ENCODE measurements around the gene INF2.
"Not testable (repeated sequence)": the region's sequence is repeated elsewhere in the genome, so short reads cannot be mapped to it uniquely, and the experiment has no call there.

Gene INF2

DNA sequence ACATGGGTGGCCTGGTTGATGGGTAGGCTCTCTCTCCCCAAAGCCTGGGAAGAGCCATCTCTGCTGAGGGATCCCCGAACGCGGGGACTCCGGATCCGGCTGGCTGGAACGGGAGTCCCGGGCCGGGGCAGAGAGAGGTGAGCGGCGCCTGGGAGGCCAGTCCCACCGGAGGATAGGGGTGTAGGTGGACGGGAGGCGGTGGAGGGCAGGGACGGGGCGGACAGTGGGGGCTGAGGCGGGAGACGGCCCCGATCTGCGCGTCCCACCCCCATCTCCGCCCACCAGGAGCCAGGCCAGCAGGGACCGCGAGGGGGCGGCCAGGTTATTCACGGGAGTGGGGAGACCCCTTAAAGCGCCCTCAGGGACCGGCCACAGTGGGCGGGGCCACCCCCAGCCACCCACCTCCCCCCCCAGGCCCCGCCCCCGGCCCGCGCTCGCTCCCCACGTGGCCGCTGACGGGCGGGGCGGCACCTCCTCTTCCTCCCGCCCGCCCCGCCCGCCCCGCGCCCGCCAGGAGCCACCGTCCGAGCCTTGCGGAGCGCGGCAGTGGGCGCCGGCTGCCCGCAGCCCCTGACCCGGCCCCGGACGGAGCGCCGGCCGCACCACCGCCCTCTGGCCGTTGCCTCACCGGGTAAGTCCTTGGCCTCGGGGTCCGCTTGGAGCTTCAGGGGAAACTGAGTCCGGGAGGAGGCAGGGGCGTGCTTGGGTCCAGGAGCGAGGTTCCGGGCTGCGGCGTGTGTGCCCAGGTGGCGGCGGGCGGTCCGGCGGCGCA lies at the start of gene INF2:
INF2 (plus strand) TSS at position 510 of the 772 bp plus-strand sequence. CDS start 11,748 bp downstream, outside the sequence.
- peak in 1 of 3 donors; percentile 31 for DNase-seq (ENCODE audit: low read depth in 3 of 3, low spot score in 1 of 3)

DNA sequence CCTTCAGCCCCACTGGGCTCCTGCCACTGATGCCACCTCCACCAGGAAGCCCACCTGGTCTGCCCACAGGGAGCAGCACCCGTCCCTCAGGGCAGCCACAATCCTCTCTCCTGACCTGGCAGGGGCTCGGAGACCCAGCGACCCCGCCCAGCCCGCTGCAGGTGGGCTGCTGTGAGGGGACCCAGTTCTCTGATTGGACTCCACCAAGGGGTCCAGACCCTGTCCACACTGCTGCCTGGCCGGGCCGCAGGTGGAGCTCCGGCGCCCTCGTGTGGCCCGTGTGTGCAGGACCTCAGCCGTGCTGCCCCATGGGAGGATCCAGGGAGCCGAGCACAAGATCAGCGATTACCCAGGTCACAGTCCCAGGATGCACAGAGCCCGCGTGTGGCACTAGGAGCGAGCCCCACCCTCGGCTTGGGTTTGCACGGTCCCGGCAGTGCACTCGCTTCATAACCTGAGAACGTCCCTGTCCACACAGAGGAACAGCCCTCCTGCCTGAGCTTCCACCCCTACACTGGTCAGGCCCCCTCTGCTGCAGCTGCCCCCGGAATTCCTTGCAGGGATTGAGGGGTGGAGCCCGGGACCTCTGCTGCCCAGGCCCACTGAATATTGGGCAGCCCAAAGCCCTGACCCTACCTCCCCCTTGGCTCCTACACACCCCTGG lies 49.4 kb upstream of the INF2 start:
- DNase-seq (ENCODE audit: low read depth in 3 of 3, low spot score in 1 of 3) = peak in 1 of 3 donors; percentile 15

DNA sequence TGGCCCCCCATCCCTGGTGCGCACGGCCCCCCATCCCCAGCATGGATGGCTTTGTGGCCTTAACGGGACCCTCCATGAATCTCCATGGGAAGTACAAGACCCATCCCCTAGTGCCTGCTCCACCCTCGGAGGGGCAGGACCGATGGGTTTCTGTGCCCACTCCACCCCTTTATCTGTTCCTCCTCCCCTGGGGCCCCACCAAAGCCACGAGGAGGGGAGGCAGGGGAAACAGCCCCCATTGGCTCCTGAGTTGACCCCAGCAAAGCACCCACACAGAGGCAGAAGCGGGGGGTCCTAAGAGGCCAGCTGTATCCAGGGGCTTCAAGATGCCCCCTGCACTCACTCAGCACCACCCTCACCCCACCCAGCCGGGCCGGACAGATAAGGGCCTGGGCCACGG lies 48.7 kb upstream of the INF2 start:
- no peak for DNase-seq (ENCODE audit: low read depth in 3 of 3, low spot score in 1 of 3)

DNA sequence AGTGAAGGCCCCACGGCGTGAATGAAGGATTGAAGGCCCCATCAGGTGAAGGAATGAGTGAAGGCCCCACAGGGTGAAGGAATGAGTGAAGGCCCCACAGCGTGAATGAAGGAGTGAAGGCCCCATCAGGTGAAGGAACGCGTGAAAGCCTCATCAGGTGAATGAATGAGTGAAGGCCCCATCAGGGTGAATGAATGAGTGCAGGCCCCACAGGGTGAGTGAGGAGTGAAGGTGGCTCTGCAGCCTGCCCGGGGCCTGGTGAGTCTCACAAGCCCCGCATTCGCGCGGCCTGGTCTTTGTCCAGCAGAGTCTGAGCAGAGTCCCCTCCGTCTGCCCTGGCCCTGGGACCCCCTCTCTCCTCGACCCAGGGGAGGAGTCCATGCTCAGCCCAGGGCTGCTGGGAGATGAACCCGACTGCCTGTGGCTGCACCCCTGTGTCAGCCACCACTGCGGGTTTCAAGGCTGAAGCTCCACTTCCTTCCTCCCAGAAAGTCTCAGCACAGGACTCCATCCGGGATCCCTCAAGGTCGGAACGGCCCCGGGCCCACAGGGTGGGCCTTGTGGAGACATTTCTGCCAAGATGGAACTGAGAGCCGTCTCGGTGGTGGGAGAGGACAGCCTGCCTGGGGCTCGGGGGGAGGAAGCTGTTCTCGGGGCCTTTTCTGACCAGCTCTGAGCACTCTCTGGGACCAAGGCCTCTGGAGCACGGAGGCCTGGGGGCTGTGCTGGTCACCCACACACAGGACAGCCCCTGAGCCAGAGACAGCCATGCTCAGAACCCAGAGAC lies 47.5 kb upstream of the INF2 start:
- no peak for DNase-seq (ENCODE audit: low read depth in 3 of 3, low spot score in 1 of 3)

DNA sequence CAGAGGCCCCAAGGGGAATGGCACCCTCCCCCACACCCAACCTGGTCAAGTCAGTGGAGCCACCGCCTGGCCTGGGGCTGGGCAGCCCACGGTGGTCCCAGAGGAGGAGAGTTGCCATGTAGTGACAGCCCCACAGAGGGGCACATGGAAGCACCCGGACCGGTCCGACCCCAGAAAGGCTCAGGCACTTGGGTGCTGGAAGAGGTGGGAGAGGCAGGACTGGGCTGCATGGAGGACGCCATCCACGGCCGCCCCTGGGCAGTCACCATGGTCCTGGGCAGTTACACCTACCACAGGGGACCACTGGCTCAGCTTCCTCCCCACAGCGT lies 46.9 kb upstream of the INF2 start:
- DNase-seq (ENCODE audit: low read depth in 3 of 3, low spot score in 1 of 3) = no peak

DNA sequence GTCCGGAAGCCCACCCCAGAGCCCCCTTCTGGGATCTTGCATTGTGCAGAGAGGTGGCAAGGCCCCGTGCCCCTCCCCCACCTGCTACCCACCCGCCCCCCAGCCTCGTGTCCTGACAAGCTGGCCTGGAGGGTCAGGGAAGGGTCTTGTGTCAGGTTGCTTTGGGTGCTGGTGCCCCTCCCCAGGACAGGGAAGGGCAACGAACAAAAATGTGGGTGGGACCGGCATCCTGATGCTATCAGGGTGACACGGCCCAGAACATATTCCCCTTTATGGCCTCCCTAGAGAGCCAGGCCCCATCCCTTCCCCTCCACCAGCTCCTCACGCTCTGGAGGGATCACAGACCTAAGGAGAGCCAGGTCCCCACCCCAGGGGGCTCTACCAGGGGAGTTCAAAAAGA lies 46.1 kb upstream of the INF2 start:
- no peak for DNase-seq (ENCODE audit: low read depth in 3 of 3, low spot score in 1 of 3)

DNA sequence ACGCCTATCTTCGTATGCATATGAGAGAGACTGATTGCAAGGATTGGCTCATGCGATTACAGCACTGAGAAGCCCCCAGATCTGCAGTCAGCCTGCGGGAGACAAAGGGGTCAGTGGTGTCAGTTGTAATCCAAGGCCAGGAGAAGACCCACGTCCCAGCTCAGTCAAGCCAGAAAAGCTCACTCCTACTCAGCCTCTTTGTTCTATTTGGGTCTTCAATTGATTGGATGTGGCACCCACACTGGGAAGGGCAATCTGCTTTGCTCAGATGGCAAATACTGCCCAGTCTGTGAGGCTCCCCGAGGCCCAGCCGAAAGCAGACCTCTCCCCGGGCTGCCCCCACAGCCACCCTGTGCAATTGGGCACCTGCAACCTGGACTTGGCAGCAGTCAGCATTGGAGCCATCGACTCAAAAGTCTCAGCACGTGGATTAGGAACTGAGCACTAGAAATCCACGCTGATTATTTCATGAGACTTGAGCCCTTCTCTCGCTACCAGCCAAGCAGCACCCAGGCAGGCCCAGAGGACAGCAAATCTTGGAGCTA lies 45.3 kb upstream of the INF2 start:
- no peak for DNase-seq (ENCODE audit: low read depth in 3 of 3, low spot score in 1 of 3)

DNA sequence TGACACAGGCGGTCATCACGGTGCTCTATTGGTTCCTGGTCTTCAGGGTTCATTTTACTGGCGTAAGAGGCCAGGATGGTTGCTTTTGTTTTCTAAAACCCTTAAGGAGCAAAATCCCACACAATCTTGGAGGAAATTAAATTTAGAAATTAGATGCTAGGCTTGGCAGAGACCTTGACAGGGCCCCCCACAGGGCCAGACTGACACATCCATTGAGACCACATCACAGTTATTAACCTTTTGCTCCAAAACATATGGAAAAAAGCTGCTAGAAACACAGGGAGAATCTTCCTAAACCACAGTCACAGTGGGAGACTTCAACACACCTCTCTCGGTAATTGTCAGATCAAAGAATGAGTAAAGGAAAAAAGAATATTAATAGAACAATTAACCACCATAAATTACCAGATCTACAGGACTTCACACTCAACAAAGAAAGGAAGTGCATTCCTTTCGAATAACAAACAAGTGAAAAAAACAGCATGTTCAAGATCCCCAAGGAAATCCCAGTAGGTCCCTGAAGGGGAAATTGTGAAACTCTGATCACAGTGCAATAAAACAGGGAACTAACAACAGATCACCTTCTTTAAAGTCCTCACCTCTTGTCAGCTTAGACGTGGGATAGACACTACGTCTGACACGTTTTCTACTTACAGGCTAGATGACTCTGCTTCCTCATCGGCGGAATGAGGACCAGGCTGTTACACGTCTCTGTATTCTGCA lies 44.6 kb upstream of the INF2 start:
- no peak for DNase-seq (ENCODE audit: low read depth in 3 of 3, low spot score in 1 of 3)

DNA sequence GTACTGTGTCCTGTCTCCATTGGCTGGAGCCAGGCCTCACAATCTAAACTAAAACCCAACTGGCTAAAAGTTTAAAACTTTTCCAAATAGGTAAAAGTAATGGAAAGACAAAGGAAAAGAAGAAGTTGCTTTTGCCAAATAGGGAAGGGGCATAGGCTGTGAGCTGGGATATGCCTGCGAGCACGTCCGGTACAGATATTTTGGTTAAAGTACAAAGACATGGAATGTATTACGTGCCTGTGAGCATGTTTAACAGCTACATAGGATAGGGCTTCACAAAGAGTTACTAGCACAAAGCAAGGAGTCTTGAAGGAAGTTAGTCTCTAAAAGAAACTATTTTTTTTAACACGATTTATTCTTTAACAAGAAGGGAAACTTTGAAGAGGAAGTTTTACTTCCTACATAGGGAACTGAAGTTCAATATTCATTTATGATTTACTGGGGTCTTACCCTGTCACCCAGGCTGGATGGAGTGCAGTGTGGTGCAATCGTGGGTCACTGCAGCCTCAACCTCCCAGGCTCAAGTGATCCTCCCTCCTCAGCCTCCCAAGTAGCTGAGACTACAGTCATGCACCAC lies 41.9 kb upstream of the INF2 start:
- DNase-seq (ENCODE audit: low read depth in 3 of 3, low spot score in 1 of 3) = no peak

DNA sequence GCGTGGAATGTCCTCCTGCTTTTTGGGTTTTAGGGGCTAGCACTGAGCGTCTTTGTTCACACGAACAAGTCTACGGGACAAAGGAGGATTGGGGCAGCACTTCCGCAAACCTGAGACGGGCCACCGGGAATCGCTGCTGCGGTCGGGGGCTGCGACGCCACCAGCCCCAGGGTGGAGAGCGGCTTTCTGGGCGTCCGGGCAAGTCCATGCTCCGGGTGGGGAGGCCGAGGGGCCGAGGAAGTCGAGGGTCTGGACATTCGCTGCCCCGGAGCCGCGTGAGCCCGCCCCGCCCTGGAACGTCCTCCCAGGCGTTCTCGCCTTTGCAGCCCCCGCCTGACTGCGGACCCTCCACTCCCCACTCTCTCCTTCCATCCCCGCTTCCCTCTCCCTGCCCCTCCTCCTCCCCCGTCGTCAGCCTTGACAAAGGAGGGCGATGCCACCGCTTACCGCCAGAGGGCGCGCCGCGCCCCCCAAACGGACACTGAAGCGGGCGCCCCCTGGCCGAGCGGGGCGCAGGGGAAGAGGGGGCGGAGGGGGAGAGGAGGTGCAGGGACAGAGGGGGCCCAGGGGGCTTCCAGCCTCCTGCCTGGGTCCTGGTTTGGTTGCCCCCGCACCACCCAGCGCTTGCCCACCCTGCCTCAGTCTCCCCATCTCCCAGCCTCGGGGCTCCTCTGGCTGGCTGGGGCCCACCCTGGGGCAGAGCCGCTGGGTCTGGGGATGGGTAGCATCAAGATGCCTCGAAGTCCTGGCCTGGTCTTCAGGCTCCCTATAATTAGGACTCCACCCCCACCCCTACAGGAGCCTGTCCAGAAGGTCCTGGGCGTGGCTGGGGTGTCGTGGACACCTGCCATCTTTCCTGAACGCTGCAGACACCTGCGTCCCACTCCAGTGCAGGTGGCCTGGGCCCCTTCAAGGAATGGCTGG lies 39.1 kb upstream of the INF2 start:
- DNase-seq (ENCODE audit: low read depth in 3 of 3, low spot score in 1 of 3) = peak in 2 of 3 donors; percentile 37 to 58

DNA sequence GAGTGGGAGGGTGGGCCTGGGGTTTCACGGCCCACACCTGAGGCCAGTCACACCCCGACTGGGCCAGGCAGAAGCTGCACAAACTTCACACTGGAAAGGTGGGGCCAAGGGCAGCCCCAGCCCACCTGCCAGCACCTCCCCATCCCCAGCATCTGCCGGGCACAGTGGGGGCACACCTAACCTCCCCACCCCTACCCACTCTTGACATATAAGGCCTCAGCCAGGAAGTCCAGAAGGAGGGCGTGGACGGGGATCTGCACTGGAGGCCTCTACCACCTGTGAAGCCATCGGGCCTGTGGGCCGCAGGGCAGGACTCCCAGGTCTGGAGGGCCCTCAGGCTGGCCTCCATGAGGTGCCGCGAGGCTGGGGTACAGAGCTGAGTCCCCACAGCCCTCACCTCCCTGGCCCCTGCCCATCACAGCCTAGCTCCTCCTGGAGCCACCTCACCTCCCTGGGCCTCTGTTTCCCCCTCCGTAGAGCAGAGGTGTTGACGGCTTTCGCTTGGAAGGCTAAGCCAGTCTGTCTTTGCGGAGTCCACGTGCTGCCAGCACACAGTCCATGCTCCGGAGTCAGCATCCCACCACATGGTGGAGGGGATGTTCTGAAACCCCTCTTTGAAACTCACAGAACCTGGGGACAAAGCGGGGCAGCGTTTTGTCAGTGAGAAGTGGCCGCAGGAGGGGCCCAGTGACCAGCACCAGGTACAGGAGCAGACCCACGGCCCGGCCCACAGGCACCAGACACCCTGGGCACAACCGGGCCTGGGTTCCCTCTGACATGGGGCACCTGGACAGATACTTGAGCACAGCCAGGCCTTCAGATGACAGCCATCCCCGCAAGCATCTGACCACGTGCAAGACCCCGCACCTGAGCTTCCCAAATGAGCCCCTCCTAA lies 38.2 kb upstream of the INF2 start:
- DNase-seq (ENCODE audit: low read depth in 3 of 3, low spot score in 1 of 3) = no peak

DNA sequence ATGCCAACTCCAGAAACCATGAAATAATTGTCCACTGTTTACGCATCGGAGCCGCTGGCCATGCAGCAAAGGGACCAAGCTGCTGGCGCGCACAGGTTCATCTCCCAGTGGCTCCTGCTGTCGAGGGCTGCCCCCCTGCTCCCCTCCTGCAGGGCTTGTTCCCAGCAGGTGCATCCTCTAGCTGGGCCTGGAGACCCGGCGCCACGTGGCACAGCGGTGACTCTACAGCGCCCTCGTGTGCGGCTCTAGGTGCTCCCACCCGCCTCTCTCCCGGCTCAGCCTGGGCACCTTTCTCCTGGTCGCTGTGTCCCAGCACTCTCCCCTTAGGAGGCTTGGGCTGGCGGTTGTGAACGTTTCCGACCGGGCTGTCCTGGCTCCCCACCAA lies 37.5 kb upstream of the INF2 start:
- no peak for DNase-seq (ENCODE audit: low read depth in 3 of 3, low spot score in 1 of 3)

DNA sequence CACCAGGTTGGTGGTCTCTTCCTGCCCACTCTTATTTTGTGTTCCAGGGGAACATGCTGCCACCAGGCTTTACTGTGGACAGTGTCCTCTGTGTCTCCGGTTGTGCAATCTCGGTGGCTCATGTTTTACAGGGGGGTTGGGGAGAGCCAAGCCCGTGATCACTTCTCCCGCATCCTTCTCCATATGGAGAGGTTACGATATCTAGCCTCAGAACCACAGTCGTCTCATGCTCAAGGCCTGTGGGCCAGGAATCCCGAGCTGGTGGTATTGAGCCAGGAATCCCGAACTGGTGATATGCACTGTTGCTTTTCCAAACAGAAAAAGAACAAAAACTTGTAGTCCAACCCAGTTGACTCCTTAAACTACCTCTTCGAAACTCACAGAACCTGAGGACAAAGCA lies 37.0 kb upstream of the INF2 start:
- DNase-seq (ENCODE audit: low read depth in 3 of 3, low spot score in 1 of 3) = no peak

DNA sequence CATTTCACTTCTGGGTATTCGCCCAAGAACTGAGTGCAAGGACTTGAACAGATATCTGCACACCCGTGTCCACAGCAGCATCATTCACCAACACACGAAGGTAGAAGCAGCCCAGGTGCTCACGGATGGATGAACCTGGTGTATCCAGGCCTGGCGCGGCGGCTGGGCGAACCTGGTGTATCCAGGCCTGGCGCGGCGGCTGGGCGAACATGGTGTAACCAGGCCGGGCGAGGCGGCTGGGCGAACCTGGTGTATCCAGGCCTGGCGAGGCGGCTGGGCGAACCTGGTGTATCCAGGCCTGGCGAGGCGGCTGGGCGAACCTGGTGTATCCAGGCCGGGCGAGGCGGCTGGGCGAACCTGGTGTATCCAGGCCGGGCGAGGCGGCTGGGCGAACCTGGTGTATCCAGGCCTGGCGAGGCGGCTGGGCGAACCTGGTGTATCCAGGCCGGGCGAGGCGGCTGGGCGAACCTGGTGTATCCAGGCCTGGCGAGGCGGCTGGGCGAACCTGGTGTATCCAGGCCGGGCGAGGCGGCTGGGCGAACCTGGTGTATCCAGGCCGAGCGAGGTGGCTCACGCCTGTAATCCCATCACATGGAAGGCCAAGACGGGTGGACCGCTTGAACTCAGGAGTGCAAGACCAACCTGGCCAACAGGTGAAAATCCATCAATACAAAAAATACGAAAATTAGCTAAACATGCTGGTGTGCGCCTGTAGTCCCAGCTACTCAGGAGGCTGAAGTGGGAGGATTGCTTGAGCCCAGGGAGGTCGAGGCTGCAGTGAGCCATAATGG lies 36.1 kb upstream of the INF2 start:
- not testable (repeated sequence) for DNase-seq (ENCODE audit: low read depth in 3 of 3, low spot score in 1 of 3)

DNA sequence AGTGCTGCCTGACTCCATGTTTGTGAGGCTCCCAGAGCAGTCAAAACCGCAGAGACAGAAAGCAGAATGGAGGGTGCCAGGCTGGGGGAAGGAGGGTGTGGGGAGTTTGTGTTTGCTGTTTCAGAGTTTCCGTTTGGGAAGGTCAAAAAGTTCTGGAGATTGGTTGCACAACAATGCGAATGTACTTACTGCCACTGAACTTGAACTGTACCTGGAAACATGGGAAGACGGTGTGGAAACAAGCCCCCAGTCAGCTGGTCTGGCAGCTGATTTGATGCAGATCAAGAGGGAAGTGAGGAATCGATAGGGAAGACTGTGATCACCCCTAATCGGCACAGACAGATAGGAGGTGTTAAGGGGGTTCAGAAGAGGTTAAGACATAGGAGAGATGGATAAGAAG lies 35.3 kb upstream of the INF2 start:
- no peak for DNase-seq (ENCODE audit: low read depth in 3 of 3, low spot score in 1 of 3)

DNA sequence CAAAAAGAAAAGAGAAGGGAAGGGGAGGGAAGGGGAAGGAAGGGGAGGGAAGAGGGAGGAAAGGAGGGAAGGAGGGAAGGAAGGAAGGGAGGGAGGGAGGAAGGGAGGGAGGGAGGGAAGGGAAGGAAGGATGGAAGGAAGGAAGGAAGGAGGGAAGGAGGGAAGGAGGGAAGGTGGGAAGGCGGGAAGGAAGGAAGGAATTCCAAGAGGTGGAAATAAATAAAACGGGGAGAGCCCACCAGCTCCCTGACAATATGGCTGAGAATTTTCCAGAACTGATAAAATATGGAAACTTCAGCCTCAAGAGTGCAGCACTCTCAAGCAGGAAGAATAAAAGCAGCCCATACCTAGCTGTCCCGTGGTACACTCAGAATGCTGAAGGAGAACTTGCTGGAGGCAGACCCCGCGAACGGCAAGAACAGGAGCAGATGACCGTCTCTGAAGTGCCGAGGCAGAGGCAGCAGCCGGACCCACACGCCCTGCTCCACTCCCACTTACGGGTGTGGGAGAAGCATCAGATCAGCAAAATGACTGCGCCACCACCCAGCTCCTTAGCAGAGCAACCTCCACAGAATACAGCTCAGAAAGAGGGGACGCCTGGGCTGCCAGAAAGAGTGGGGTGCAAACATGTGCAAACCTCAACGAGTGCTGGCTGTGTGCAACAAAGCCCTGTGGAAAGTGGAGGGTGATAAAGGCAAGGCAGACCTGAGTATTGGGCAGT lies 34.1 kb upstream of the INF2 start:
- DNase-seq (ENCODE audit: low read depth in 3 of 3, low spot score in 1 of 3) = no peak

DNA sequence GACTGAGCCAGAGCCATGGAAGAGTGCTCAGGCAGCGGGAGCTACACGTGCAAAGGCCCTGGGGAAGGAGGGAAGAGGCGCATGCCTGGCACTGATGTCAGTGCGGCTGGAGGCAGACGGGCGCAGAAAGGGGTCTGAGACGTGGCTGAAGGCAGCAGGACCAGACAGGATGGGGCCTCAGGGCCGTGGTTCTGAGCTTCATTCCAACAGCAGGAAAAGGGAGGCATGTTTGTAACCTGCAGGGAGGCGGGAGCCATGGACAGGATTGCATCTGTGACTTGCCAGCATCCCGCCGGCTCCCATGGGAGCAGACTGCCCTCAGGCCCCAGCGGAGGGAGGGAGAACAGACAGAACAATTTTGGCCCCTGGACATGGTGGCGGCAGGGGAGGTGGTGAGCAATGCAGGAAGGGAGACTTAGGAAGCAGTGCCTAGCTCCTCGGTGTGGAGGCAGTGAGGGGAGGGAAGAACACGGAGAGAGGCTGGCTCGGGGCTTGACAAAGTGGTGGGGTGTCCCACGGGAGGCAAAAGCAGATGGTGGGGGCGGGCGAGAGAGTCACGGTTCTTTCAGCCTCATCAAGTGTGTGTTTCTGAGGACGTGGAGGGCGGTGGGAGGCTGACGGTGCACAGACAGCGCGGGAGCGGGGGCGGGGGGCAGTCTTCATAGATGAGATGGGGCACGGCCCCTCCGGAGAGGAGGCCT lies 33.3 kb upstream of the INF2 start:
- DNase-seq (ENCODE audit: low read depth in 3 of 3, low spot score in 1 of 3) = no peak
